ENCODE measurements around the gene CLTCL1. TPM values are rescaled to one million over a fixed set of nuclear protein-coding genes. Genes with fewer than 3 reads are reported as not detected.

Gene CLTCL1
- total RNA-seq, 2 donors from 2014 or later, result 0.66 to 2.3 TPM

- Histone ChIP-seq H3K36me3 (replicated peaks in 1 of 2; ENCODE audit: insufficient read depth in 1 of 2, low read depth in 2 of 2) (no peaks in the 10 kb centered on the region), H3K4me3 (no peak overlapping the region), H3K27ac (peak overlapping the region in 1 of 4 donors; percentile 71), H3K27me3 (peaks cover 0 to 6% of the 10 kb centered on the region in 2 donors), H3K4me1 (peaks cover 78% of the 10 kb centered on the region), H3K9me3 (no peaks in the 10 kb centered on the region)
- 59 to 65% methylated on average over 17 to 19 of the region's 19 CpGs for WGBS, 2 donors
- intact Hi-C loops (cut with DNase I), result no loop called here
- TF ChIP-seq POLR2A (IDR thresholded peaks at IDR 0.05), result no peak
- no peak for TF ChIP-seq CTCF (IDR thresholded peaks at IDR 0.05)
- DNase-seq, result peak in 1 of 4 donors; percentile 18
- ATAC-seq, result no peak
Measured at GRCh38 chr22:19173047-19174035, 118.2 kb downstream of the CLTCL1 start.

GRCh38 chr22:19172213-19173046 lies 119.1 kb downstream of the CLTCL1 start:
- peaks cover 0 to 6% of the 10 kb centered on the region in 2 donors for H3K27me3 ChIP-seq
- H3K9me3 ChIP-seq, result no peaks in the 10 kb centered on the region
- no peaks in the 10 kb centered on the region for H3K36me3 ChIP-seq (replicated peaks in 1 of 2; ENCODE audit: insufficient read depth in 1 of 2, low read depth in 2 of 2)
- TF ChIP-seq CTCF (IDR thresholded peaks at IDR 0.05), result no peak
- TF ChIP-seq POLR2A (IDR thresholded peaks at IDR 0.05), result no peak
- WGBS, 2 donors, result 29 to 41% methylated on average over 10 to 13 of the region's 13 CpGs
- ATAC-seq (no peak), DNase-seq (no peak)
- intact Hi-C loops (cut with DNase I), result no loop called here
- peak overlapping the region in 3 of 4 donors; percentile 82 to 90 (median 83) for H3K27ac ChIP-seq
- peaks cover 72% of the 10 kb centered on the region for H3K4me1 ChIP-seq
- peak overlapping the region; percentile 71 to 88 for H3K4me3 ChIP-seq

- intact Hi-C loops (cut with DNase I), result no loop called here
- peaks cover 0 to 6% of the 10 kb centered on the region in 2 donors for H3K27me3 ChIP-seq
- ATAC-seq (no peak), DNase-seq (no peak)
- no peak overlapping the region for H3K27ac ChIP-seq
- peaks cover 48% of the 10 kb centered on the region for H3K4me1 ChIP-seq
- WGBS, 2 donors, result 20 to 45% methylated on average over 1 to 7 of the region's 7 CpGs
- TF ChIP-seq CTCF (IDR thresholded peaks at IDR 0.05) (no peak), POLR2A (IDR thresholded peaks at IDR 0.05) (no peak)
- no peak overlapping the region for H3K4me3 ChIP-seq
- no peaks in the 10 kb centered on the region for H3K9me3 ChIP-seq
- H3K36me3 ChIP-seq (replicated peaks in 1 of 2; ENCODE audit: insufficient read depth in 1 of 2, low read depth in 2 of 2), result no peaks in the 10 kb centered on the region
Measured at GRCh38 chr22:19169947-19170318, 121.6 kb downstream of the CLTCL1 start.

- H3K27ac ChIP-seq, result no peak overlapping the region
- no peak for TF ChIP-seq CTCF (IDR thresholded peaks at IDR 0.05)
- no peak for ATAC-seq
- no peaks in the 10 kb centered on the region for H3K36me3 ChIP-seq (replicated peaks in 1 of 2; ENCODE audit: insufficient read depth in 1 of 2, low read depth in 2 of 2)
- no peak for DNase-seq
- peaks cover 42% of the 10 kb centered on the region for H3K4me1 ChIP-seq
- H3K27me3 ChIP-seq, result peaks cover 0 to 6% of the 10 kb centered on the region in 2 donors
- no peak overlapping the region for H3K4me3 ChIP-seq
- H3K9me3 ChIP-seq, result no peaks in the 10 kb centered on the region
- 3 to 7% methylated on average over 45 to 58 of the region's 58 CpGs for WGBS, 2 donors
- intact Hi-C loops (cut with DNase I), result no loop called here
Measured at GRCh38 chr22:19169002-19169946, 122.2 kb downstream of the CLTCL1 start.
